ENCODE measurements around the gene DLG2. TPM values are rescaled to one million over a fixed set of nuclear protein-coding genes. Genes with fewer than 3 reads are reported as not detected.

The DLG2 gene
- total and polyA plus RNA-seq, 2 of the 4 experiments (the other 2 are of a cell fraction) = 0.31 to 0.36 TPM

GRCh38 chr11:84036664-84037194 is 1590.4 kb downstream of the DLG2 start:
- no peak overlapping the region for H3K9ac ChIP-seq (ENCODE audit: low read depth, low read length)
- ChIA-PET CTCF (no interaction called here), POLR2A (ENCODE audit: unreplicated experiment) (interaction anchor here (0.6 kb wide), 1 partner anchor 186 kb away, joined by 3 read pairs; no protein-coding TSS in a partner anchor)
- H4K91ac ChIP-seq (ENCODE audit: insufficient read depth, low read depth, low read length) = no peak overlapping the region
- H2AFZ ChIP-seq (replicated peaks; ENCODE audit: low read length, poor library complexity) = no peak overlapping the region
- no peaks in the 10 kb centered on the region for H3K4me1 ChIP-seq (ENCODE audit: control insufficient read depth, insufficient read depth, low read length)
- no peak overlapping the region for H3K23ac ChIP-seq (ENCODE audit: low read depth, low read length)
- no CpG with 5 or more reads among the region's 2 CpGs for WGBS, 2 experiments (ENCODE audit: extremely low coverage in 2 of 2, insufficient read length in 1 of 2)
- H2AK5ac ChIP-seq (ENCODE audit: low read depth, low read length) = no peak overlapping the region
- H4K20me1 ChIP-seq (ENCODE audit: insufficient read depth, low read length) = no peaks in the 10 kb centered on the region
- no peak overlapping the region for H2BK15ac ChIP-seq (ENCODE audit: low read depth, low read length)
- no peak overlapping the region for H2BK120ac ChIP-seq (ENCODE audit: low read depth, low read length)
- H4K5ac ChIP-seq (ENCODE audit: low read depth, low read length) = no peak overlapping the region
- H3K4ac ChIP-seq (ENCODE audit: low read depth, low read length) = no peak overlapping the region
- H3K4me3 ChIP-seq (ENCODE audit: insufficient read depth, low read depth, low read length) = no peak overlapping the region
- no peaks in the 10 kb centered on the region for H3K36me3 ChIP-seq (ENCODE audit: control insufficient read depth, insufficient read depth, low read length)
- intact Hi-C loops (cut with micrococcal nuclease) = no loop called here
- H3K18ac ChIP-seq (ENCODE audit: low read depth, low read length) = no peak overlapping the region
- dilution Hi-C loops (cut with HindIII; ENCODE audit: low sequenced_read_pairs, unreplicated experiment) = no loop called here
- no peak for DNase-seq
- H3K14ac ChIP-seq (replicated peaks; ENCODE audit: low read depth, low read length) = no peak overlapping the region
- no peaks in the 10 kb centered on the region for H3K9me3 ChIP-seq (ENCODE audit: control insufficient read depth, insufficient read depth, low read length)
- H3K9me1 ChIP-seq (ENCODE audit: insufficient read depth, low read length) = no peaks in the 10 kb centered on the region
- ATAC-seq (ENCODE audit: low read depth) = no peak
- H2BK5ac ChIP-seq (ENCODE audit: low read depth, low read length, poor library complexity, severe bottlenecking) = no peak overlapping the region
- TF ChIP-seq RAD21 (IDR thresholded peaks at IDR 0.05; ENCODE audit: low read length) (no peak), ELK1 (IDR thresholded peaks at IDR 0.05; ENCODE audit: borderline replicate concordance, low read depth, low read length) (no peak), SMC3 (IDR thresholded peaks at IDR 0.05; ENCODE audit: low read depth, low read length) (no peak)
- no peak overlapping the region for H2BK20ac ChIP-seq (ENCODE audit: low read depth, low read length)
- H3K27ac ChIP-seq (ENCODE audit: insufficient read depth, low read length) = no peak overlapping the region
- H3K56ac ChIP-seq (ENCODE audit: extremely low read depth, insufficient read depth, low read length) = no peak overlapping the region
- in situ Hi-C loops (cut with MboI; ENCODE audit: low sequenced_read_pairs) = no loop called here
- BruUV-seq (replicated peaks) = no TSS peak
- no peak overlapping the region for H4K8ac ChIP-seq (ENCODE audit: low read depth in 2 of 2, low read length in 2 of 2)
- H2AK9ac ChIP-seq (replicated peaks; ENCODE audit: low read depth, low read length, poor library complexity) = no peak overlapping the region
- H3K27me3 ChIP-seq (ENCODE audit: control insufficient read depth, insufficient read depth, low read length) = no peaks in the 10 kb centered on the region
- no peak overlapping the region for H3K4me2 ChIP-seq (ENCODE audit: low read depth, low read length)
- H3K79me1 ChIP-seq (ENCODE audit: low read depth in 1 of 2, low read length in 2 of 2) = no peaks in the 10 kb centered on the region

Data from IMR-90 (cell line).